RCC 7860 (cell line): Measurements from ENCODE around the gene BCOR.

Experiments
- DNase-seq: peaks from one replicate; pipeline ENCODE4 v3.0.0-alpha.2; 2015; ENCODE audit warnings: low spot score
- FAIRE-seq: peaks from 2 replicates; lab custom pipeline; 2012; peaks lifted over from hg19 to GRCh38; lab: Jason Lieb, UNC

Gene BCOR

GRCh38 chrX:40068048-40068447 is 29.7 kb downstream of the BCOR start:
- FAIRE-seq = no peak

DNA sequence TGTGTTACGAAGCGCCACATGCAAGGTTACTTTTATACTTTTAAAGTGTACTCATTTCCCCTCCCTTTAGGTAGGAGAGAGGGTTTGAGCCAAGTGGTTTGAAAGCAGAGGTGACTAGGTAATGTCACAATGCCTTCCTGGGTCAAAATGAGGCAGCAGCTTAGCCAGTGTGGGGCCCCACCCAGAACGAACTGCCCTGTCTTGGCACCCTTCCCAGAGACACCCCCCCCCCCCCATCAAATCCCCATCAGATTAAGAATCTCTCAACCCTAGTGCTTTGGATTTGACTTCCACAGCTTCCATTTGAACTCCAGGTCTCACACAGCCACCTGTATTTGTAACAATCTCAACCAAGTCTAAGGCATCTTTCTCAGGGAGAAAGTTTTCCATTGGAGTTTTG is 31.1 kb downstream of the BCOR start:
- FAIRE-seq (no peak), DNase-seq (no peak)

More at GRCh38 chrX:40068048-40068447, 29.7 kb downstream of the BCOR start:
- DNase-seq = peak; percentile 3

DNA sequence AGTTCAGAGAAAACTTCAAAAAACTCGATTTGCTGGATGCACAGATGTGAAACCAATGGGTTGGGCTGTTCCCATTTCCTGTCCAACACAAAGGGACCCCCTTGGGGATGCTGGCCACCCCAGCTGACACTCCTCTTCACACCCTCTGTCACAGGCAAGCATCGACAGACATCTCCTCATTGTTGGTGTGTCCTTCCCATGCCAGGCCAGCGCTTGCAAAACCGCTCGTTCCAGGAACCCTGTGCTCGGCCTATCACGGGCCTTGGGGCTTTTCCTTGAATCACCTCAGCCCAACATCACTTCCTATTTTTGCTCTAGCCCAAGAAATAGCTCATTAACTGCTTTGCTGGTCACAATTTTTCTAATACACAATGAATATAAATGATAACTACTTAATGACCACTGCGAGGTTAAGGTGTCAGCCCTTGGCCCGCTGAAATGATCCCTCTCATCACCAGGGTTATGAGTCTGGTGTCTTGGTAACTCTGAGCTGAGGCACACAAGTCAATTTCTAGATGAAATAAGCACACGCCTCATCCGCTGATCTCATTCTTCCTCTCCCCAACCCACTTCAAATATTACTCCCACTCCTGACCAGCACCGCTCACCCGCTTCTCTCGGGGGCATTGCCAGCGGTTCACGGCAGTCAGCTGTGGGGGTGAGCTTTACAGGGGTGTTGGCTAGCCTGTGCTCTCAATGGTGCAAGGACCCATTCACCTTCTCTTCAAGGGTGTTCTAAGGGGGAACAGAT is 32.3 kb downstream of the BCOR start:
- DNase-seq = no peak
- FAIRE-seq = no peak

DNA sequence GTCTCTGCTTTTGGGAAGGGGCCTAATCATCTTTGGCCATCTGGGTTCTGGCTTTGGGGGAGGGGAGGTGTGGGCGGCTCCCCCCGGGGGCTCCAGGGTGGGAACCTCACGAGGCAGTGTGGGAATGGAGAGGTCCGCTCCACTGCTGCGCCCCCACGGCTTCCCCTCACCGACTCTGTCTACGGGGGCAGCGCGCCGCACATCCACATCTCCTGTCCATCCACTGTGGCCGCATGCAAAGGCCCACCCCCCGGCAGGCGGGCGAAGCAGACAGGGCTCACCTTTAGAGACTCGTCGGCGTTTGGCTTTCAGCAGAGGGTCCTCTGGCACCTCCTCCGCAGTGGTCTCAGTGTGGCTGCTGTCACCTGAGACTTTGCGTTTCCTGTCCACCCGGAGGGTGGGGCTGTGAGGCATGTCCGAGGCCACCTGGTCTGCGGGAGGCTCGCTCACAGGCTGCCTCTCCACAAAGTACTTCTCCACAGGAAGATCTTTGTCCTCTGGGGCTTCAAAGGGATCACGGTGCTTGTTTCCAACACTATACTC is 33.6 kb downstream of the BCOR start:
- no peak for DNase-seq
- FAIRE-seq = no peak

DNA sequence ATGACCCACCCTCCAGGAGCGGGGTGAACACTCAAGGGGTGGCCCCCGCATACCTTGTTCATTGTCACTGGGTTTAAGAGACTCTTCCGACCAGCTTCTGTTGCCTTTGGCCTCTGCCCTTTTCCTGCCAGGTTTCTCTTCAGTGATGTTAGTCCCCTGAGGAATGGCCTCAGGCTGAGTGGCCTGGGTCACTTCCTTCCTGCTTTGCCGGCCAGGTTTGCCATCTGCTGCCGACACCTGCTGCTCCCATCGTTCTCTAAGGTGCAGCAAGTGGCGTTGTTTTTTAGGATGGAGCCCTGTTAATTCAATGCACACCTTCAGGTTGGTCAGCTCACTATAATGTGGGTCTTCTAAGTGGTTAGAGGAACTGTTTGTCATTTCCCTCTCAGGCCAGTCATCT is 34.2 kb downstream of the BCOR start:
- FAIRE-seq (no peak), DNase-seq (no peak)

GRCh38 chrX:40062525-40063155 is 35.1 kb downstream of the BCOR start:
- FAIRE-seq = no peak
- DNase-seq = no peak

GRCh38 chrX:40061871-40062524 is 35.8 kb downstream of the BCOR start:
- FAIRE-seq = no peak
- DNase-seq = no peak

- DNase-seq = no peak
- no peak for FAIRE-seq
Measured at GRCh38 chrX:40061005-40061404, 36.8 kb downstream of the BCOR start.

- no peak for DNase-seq
- no peak for FAIRE-seq
Measured at GRCh38 chrX:40060356-40060845, 37.4 kb downstream of the BCOR start.

DNA sequence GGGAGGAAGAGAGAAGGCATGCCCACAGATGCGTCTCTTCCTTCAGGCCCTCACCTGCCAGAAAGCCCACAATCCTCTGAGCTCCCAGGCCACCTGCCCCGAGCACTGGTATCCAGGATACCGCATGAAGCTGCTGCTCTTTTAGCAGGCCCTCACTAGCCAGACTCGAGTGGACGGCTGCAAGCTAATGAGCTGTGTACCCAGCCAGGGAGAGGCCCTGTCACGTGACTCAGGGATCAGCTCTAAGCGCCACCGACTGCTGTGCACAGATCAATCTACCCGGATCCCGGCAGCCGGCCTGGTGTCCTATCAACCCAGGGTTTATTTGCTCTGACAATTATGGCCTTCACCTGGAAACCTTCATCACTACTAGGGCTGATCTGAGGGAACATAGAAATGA is 39.0 kb downstream of the BCOR start:
- no peak for DNase-seq
- FAIRE-seq = no peak

DNA sequence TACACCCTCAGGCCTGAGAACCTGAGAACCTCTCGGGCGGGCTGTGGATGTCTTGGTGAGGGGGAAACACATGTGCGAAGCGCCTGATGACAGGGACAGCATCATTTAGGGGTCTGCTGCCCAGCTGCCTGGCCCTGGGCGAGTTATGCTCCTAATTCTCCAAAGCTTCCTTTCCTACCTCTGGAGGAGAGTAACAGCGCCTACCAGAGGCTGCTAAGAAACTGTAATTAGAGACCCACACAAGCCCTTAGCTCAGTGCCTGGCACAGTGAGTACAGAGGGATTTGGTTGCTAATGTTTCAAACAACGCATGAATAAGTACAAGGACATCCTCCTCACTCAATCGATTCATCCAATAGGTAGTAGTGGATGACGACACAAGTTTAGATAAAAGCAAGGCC is 40.4 kb downstream of the BCOR start:
- FAIRE-seq = no peak

GRCh38 chrX:40056420-40056819 is 41.3 kb downstream of the BCOR start:
- FAIRE-seq (no peak), DNase-seq (peak; percentile 18)

More for the DNA sequence above, 40.4 kb downstream of the BCOR start:
- no peak for DNase-seq

- no peak for FAIRE-seq
Measured at GRCh38 chrX:40055495-40055894, 42.3 kb downstream of the BCOR start.

DNA sequence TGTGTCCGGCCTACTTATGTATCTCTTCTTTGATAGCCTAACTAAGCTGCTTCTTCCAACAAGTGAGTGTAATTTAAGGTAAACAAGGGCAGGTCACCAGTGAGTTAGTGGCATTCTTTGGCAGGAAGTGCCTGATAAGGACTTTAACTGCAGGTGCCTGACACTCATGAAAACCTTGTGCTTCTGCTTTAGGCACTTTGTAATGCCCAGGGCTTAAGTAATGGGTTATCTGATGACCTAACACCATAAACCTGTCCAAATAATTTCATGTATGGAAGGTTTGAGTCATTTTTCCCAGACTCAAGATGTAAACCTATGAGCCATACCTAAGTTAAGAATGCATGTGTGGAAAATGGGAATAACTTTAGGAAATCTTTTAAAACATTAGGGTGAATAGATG is 43.0 kb downstream of the BCOR start:
- no peak for FAIRE-seq
- no peak for DNase-seq

More at GRCh38 chrX:40055495-40055894, 42.3 kb downstream of the BCOR start:
- peak; percentile 5 for DNase-seq

DNA sequence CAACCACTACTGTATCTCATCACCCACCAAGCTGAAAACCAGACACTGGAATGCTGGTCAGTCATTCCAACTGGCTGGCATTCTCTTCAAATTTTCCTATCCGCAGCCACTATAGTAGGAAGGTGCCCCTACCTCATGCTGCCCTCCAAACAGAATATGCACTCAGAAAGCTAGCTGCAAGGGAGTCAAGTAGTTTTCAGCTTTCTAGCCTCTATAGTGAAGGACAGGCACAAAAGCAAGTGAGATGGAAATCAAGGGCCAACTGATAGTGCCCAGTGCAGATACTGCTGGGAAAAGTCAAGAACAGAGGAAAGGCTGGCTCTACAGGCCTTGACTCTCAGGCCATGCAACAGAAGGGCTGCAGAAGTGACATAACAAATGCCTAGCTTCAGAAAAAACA is 47.2 kb downstream of the BCOR start:
- no peak for FAIRE-seq

DNA sequence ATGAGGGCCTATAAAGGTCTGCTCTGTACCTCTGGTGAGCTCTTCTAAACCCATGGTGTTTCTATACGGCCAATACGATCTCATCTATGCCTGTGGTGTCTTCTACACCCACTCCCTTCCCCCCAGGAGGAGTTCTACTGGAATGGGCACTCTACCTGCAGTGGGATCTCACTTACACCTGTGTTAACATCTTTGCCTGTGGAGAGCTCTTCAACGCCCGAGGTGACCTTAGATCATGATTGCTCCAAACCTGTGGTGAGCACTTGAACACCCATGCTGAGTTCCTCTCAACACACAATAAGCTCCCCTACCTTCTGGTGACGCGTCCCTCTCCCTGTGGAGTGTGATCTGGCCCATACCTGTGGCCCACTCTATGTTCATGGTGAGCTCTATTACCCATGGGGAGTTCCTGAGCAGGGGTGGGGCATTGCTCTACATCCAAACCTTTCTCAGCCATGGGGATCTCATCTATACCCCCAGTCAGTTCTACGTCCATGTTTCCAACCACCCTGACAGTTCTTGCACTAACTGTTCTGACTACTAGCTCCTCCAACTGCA is 48.6 kb downstream of the BCOR start:
- no peak for FAIRE-seq
- DNase-seq = no peak

More for the DNA sequence above, 47.2 kb downstream of the BCOR start:
- DNase-seq = no peak

- no peak for FAIRE-seq
- DNase-seq = no peak
Measured at GRCh38 chrX:40047485-40047884, 50.3 kb downstream of the BCOR start.

DNA sequence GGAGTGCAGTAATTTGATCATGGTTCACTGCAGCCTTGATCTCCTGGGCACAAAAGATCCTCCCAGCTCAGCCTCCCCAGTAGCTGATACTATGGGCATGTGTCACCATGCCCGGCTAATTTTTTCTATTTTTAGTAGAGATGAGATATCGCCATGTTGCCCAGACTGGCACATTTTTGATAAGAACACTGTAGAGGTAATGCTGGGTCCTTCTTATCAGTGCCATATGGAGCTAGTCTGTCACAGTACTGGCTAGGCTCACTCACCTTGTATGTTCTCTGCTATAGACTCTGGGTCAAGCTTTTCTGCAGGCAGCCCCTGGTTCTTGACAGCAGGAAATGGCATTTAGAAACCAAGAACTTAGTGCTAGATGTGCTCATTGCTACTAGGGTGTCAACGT is 53.9 kb downstream of the BCOR start:
- FAIRE-seq (no peak), DNase-seq (no peak)

GRCh38 chrX:40041915-40042314 is 55.8 kb downstream of the BCOR start:
- DNase-seq (no peak), FAIRE-seq (no peak)

GRCh38 chrX:40040686-40041461 is 56.9 kb downstream of the BCOR start:
- DNase-seq (no peak), FAIRE-seq (no peak)
